GM21528 (cell line): Measurements from ENCODE around the gene OR1J4.
"Not testable (repeated sequence)": the region's sequence is repeated elsewhere in the genome, so short reads cannot be mapped to it uniquely, and the experiment has no call there.

ENCODE experiments used
- ATAC-seq: cut with Tn5 transposase; IDR thresholded peaks from one replicate; pipeline ENCODE4 v1.9.1; 2021; ENCODE audit warnings: mild to moderate bottlenecking, moderate library complexity; ENCODE audit not compliant: unreplicated experiment, low FRiP score

OR1J4 gene

GRCh38 chr9:122518841-122519240 is at the start of gene OR1J4:
Gene OR1J4 (plus strand): TSS chr9:122519141. CDS start chr9:122519141, 0 bp downstream.
- no peak for ATAC-seq

- ATAC-seq, result no peak
These were observed 44.4 kb upstream of the OR1J4 start for GRCh38 chr9:122474561-122474960.

- ATAC-seq, result no peak
These were observed 43.2 kb upstream of the OR1J4 start for GRCh38 chr9:122475717-122476116.

GRCh38 chr9:122477346-122477745 is 41.6 kb upstream of the OR1J4 start:
- ATAC-seq, result no peak

- no peak for ATAC-seq
These were observed 41.1 kb upstream of the OR1J4 start, which contains the start of gene OR1J1 for GRCh38 chr9:122477826-122478225. Gene OR1J1 (minus strand): TSS chr9:122477926. CDS start chr9:122477926, 0 bp downstream.

- ATAC-seq, result no peak
These were observed 39.9 kb upstream of the OR1J4 start for GRCh38 chr9:122479062-122479461.

GRCh38 chr9:122498883-122499288 is 20.1 kb upstream of the OR1J4 start:
- ATAC-seq, result no peak

- no peak for ATAC-seq
These were observed 12.0 kb upstream of the OR1J4 start for GRCh38 chr9:122506964-122507363.

GRCh38 chr9:122510502-122510901 is 8.4 kb upstream of the OR1J4 start, which contains the start of gene OR1J2:
Gene OR1J2 (plus strand): TSS chr9:122510802. CDS start chr9:122510802, 0 bp downstream.
- no peak for ATAC-seq

- no peak for ATAC-seq
These were observed 715 bp upstream of the OR1J4 start for GRCh38 chr9:122518226-122518625.

- no peak for ATAC-seq
These were observed 435 bp downstream of the OR1J4 start for GRCh38 chr9:122519376-122519775.

- no peak for ATAC-seq
These were observed 7.7 kb downstream of the OR1J4 start for GRCh38 chr9:122526602-122527001.

- no peak for ATAC-seq
These were observed 8.3 kb downstream of the OR1J4 start, which contains the start of gene OR1N1 for GRCh38 chr9:122527193-122527592. Gene OR1N1 (minus strand): TSS chr9:122527293. CDS start chr9:122527293, 0 bp downstream.

- ATAC-seq, result not testable (repeated sequence)
These were observed 12.2 kb downstream of the OR1J4 start for GRCh38 chr9:122531157-122531556.

- no peak for ATAC-seq
These were observed 17.2 kb downstream of the OR1J4 start for GRCh38 chr9:122536134-122536533.

- not testable (repeated sequence) for ATAC-seq
These were observed 18.1 kb downstream of the OR1J4 start for GRCh38 chr9:122537066-122537465.

- ATAC-seq, result no peak
These were observed 19.8 kb downstream of the OR1J4 start for GRCh38 chr9:122538757-122539156.

GRCh38 chr9:122546196-122546595 is 27.3 kb downstream of the OR1J4 start:
- no peak for ATAC-seq

GRCh38 chr9:122551371-122551770 is 32.4 kb downstream of the OR1J4 start:
- ATAC-seq, result no peak

- no peak for ATAC-seq
These were observed 33.9 kb downstream of the OR1J4 start, which contains the start of gene OR1N2 for GRCh38 chr9:122552812-122553211. Gene OR1N2 (plus strand): TSS chr9:122553112. CDS start chr9:122553212, 100 bp downstream.

- ATAC-seq, result no peak
These were observed 42.5 kb downstream of the OR1J4 start for GRCh38 chr9:122561446-122561845.

- no peak for ATAC-seq
These were observed 43.3 kb downstream of the OR1J4 start for GRCh38 chr9:122562134-122562760.
